ENCODE data around the gene ACBD3.
"Not testable (repeated sequence)": the region's sequence is repeated elsewhere in the genome, so short reads cannot be mapped to it uniquely, and the experiment has no call there.

ACBD3 gene

GRCh38 chr1:226186124-226187018 is at the start of gene ACBD3:
ACBD3 (minus strand) TSS chr1:226186741; CDS start chr1:226186675, 66 bp downstream.
- peak; percentile 69 to 84 (median 76) for DNase-seq

GRCh38 chr1:226233806-226234205 is 47.3 kb upstream of the ACBD3 start:
- DNase-seq = no peak

GRCh38 chr1:226233293-226233692 is 46.8 kb upstream of the ACBD3 start:
- no peak for DNase-seq

GRCh38 chr1:226226601-226227000 is 40.1 kb upstream of the ACBD3 start:
- DNase-seq = no peak

GRCh38 chr1:226223786-226224244 is 37.3 kb upstream of the ACBD3 start:
- peak in 2 of 6 experiments; percentile 8 to 22 for DNase-seq

- no peak for DNase-seq
Observed at GRCh38 chr1:226223157-226223785, 36.7 kb upstream of the ACBD3 start, which contains the start of gene MIXL1. MIXL1 (plus strand) TSS chr1:226223664; CDS start chr1:226223682, 18 bp downstream.

- DNase-seq = no peak
Observed at GRCh38 chr1:226222686-226223085, 36.1 kb upstream of the ACBD3 start.

- DNase-seq = no peak
Observed at GRCh38 chr1:226220473-226221189, 34.1 kb upstream of the ACBD3 start.

GRCh38 chr1:226217273-226217672 is 30.7 kb upstream of the ACBD3 start:
- DNase-seq = no peak

GRCh38 chr1:226216056-226216455 is 29.5 kb upstream of the ACBD3 start:
- no peak for DNase-seq

GRCh38 chr1:226215239-226215638 is 28.7 kb upstream of the ACBD3 start:
- DNase-seq = no peak

GRCh38 chr1:226212545-226212944 is 26.0 kb upstream of the ACBD3 start:
- no peak for DNase-seq

GRCh38 chr1:226211181-226211821 is 24.8 kb upstream of the ACBD3 start:
- no peak for DNase-seq

- no peak for DNase-seq
Observed at GRCh38 chr1:226210571-226211176, 24.1 kb upstream of the ACBD3 start.

GRCh38 chr1:226209307-226210059 is 22.9 kb upstream of the ACBD3 start:
- DNase-seq = no peak

- no peak for DNase-seq
Observed at GRCh38 chr1:226207048-226207447, 20.5 kb upstream of the ACBD3 start.

- DNase-seq = no peak
Observed at GRCh38 chr1:226204198-226204597, 17.7 kb upstream of the ACBD3 start.

GRCh38 chr1:226203655-226204054 is 17.1 kb upstream of the ACBD3 start:
- DNase-seq = no peak

GRCh38 chr1:226203240-226203639 is 16.7 kb upstream of the ACBD3 start:
- DNase-seq = no peak

GRCh38 chr1:226202666-226203065 is 16.1 kb upstream of the ACBD3 start:
- not testable (repeated sequence) for DNase-seq

- no peak for DNase-seq
Observed at GRCh38 chr1:226202246-226202645, 15.7 kb upstream of the ACBD3 start.

All from stimulated activated naive CD4-positive, alpha-beta T cell (primary cell).